ENCODE results near the gene POGK.
"Not testable (repeated sequence)": the region's sequence is repeated elsewhere in the genome, so short reads cannot be mapped to it uniquely, and the experiment has no call there.

Gene POGK

GRCh38 chr1:166838766-166839599 lies at the start of gene POGK:
Gene POGK, plus strand, starts transcription at chr1:166839475. Its CDS starts 1,482 bp downstream, at chr1:166840957.
- peak; percentile 91 to 96 for DNase-seq

DNA sequence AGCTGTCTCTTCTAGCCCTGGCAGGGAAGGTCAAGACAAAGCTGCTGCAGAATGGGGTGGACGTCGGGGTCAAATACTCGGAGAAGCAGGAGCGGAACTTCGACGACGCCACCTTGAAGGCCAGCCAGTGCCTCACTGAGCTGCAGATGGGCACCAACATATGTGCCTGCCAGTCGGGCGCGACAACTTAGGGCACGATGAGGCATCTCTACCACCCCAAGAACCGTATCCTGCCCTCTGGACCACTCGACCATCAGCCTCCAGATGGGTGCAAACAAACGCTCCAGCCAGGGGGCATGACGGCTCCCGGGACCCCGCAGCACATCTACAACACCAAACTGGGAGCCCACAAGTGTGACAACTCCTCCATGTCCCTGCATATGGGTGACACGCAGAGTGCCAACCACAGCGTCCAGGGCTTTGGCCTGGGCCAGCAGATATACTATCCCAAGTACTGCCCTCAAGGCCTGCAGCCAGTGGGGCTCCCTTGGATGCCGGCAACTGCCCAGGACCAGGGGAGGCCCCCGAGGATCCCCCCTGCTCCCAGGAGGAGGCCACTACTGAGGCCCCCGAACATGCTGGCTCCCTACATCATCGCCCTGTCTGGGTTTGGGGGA lies 42.5 kb upstream of the POGK start:
- DNase-seq: no peak

DNA sequence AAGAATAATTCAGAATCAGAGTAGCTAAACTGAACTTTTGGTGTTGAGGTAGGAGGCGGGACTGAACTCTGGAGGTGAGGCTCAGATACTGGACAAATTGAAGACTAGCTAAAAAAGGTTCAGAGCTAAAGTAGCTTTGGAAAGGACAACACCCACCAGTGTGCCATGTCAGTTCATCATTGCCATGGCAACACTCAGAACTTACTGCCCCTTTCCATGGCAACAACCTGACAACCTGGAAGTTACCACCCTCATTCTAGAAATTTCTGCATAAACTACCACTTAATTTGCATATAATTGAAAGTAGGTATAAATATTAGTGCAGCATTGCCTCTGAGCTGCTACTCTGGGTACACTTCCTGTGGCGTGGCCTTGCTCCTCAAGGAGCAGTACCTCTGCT lies 30.3 kb upstream of the POGK start:
- DNase-seq: no peak

- DNase-seq: no peak
Measured at GRCh38 chr1:166811691-166812090, 27.6 kb upstream of the POGK start.

GRCh38 chr1:166813508-166814223 lies 25.6 kb upstream of the POGK start:
- no peak for DNase-seq

GRCh38 chr1:166814611-166815010 lies 24.7 kb upstream of the POGK start:
- DNase-seq: no peak

DNA sequence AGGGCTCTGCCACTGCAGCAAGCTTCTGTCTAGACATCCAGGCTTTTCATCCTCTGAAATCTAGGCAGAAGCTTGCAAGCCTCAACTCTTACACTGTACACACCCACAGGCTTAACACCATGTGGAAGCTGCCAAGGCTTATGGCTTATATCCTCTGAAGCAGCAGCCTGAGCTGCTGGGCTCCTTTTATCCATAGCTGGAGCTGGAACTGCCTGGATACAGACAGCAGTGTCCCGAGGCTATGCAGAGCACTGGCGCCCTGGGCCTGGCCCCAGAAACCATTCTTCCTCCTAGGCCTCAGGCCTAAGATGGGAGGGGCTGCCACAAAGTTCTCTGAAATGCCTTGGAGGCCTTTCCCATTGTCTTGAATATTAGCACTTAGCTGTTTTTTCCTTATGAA lies 19.3 kb upstream of the POGK start:
- DNase-seq: no peak

DNA sequence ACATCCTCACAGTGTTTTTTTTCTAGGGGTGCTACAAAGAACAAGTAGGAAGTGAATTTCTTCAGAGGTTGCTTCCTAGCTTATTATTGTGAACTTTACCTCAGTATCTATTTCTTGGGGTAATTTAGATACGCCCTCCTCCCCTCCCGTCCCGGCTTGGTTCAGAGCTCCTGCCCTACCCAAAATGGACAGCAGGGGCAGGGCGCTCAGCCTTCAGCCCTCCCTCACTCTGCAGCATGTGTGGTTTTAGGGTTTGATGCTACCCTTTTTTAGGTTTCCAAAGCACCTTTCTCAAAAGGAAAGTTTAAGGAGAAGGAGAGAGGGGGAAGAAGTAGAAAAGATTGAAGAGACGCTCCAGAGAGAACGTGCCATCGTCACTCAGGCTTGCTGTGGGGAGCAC lies 16.9 kb upstream of the POGK start:
- DNase-seq: no peak

DNA sequence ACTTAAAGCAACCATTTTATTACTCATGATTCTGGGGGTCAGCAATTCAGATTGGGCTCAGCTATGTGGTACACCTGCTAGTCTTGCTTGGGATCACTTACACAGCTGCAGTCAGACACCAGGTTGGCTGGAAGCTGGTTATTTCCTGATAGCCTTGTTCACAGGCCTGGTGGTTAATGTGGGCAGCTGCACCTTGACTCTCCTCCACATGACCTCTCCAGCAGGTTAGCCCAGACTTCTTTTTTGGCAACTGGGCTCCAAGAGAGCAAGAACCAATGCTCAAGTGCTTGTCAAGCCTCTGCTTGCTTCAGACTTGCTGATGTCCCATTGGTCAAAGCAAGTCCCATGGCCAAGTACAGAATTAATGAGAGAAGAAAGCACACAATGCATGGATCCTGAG lies 11.8 kb upstream of the POGK start:
- DNase-seq: no peak

DNA sequence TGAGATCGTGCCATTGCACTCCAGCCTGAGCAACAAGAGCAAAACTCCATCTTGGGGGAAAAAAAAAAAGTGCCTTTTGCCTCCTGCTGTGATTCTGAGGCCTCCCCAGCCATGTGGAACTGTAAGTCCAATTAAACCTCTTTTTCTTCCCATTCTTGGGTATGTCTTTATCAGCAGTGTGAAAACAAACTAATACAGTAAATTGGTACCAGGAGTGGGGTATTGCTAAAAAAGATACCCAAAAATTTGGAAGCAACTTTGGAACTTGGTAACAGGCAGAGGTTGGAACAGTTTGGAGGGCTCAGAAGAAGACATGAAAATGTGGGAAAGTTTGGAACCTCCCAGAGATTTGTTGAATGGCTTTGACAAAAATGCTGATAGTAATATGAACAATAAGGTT lies 9.5 kb upstream of the POGK start:
- not testable (repeated sequence) for DNase-seq

DNA sequence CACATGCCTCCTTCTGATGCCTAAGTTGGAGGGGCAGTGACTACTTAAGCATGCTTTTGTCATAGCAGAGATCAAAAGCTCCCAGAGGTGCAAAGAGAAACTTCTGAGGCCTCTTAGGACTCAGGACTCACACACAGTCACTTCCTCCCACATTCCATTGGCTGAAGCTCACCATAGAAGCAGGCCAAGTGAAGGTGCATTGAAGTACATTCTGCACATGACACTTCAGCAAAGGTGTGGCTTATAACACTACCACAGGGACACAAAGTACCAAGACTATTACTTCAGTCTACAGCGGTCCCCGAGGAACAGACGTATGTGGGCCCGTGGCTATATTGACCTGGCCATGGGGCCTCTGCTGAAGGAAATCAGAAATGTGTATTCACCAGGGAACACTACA lies 2.5 kb upstream of the POGK start:
- DNase-seq: no peak

GRCh38 chr1:166839600-166840308 lies 479 bp downstream of the POGK start:
- DNase-seq: peak; percentile 25 to 34

GRCh38 chr1:166840309-166841274 lies 1.3 kb downstream of the POGK start:
- DNase-seq: peak; percentile 12 to 30

GRCh38 chr1:166843322-166843721 lies 4.0 kb downstream of the POGK start:
- DNase-seq: no peak

GRCh38 chr1:166843769-166844596 lies 4.7 kb downstream of the POGK start:
- peak; percentile 5 to 13 for DNase-seq

GRCh38 chr1:166844791-166845190 lies 5.5 kb downstream of the POGK start:
- no peak for DNase-seq

- DNase-seq: no peak
Measured at GRCh38 chr1:166848193-166848592, 8.9 kb downstream of the POGK start.

- DNase-seq: no peak
Measured at GRCh38 chr1:166849135-166849534, 9.9 kb downstream of the POGK start.

- no peak for DNase-seq
Measured at GRCh38 chr1:166852918-166853317, 13.6 kb downstream of the POGK start.

- DNase-seq: no peak
Measured at GRCh38 chr1:166855558-166855957, 16.3 kb downstream of the POGK start.

DNA sequence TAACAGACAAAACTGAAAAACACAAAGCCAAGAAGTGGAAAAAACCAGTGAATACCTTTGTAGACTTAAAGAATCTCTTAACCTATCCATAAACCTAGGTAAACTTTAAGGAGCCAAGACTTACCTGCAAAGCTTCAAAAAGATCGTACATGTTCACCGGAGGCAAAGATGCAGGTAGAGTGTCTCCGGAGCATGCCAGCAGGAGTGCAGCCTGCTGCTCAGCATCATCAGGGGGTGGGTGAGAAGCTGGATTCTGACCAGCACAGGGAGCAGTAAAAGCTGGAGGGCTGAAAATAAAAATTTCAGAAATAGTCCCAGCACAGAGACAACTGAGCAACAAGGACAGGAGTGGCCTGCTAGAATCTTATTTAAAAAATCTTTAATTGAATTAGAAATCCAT lies 18.7 kb downstream of the POGK start:
- no peak for DNase-seq

Measured in inflammatory macrophage treated with lipopolysaccharide for 1 hour (primary cell).